GM21529 (cell line): ENCODE data around the gene FSCN2.

ENCODE experiments used
- ATAC-seq: cut with Tn5 transposase; IDR thresholded peaks from one replicate; pipeline ENCODE4 v1.9.1; 2021; ENCODE audit not compliant: unreplicated experiment

FSCN2 gene

GRCh38 chr17:81489998-81490992, 37.9 kb upstream of the FSCN2 start:
- ATAC-seq: no peak

GRCh38 chr17:81491181-81491581, 37.0 kb upstream of the FSCN2 start:
- ATAC-seq: no peak

GRCh38 chr17:81491761-81492160, 36.4 kb upstream of the FSCN2 start:
- ATAC-seq: no peak

GRCh38 chr17:81492202-81492601, 36.0 kb upstream of the FSCN2 start:
- ATAC-seq: no peak

GRCh38 chr17:81492706-81493105, 35.5 kb upstream of the FSCN2 start:
- no peak for ATAC-seq

- no peak for ATAC-seq
These were observed 34.8 kb upstream of the FSCN2 start for GRCh38 chr17:81493198-81494038.

GRCh38 chr17:81494626-81495377, 33.4 kb upstream of the FSCN2 start:
- ATAC-seq: no peak

GRCh38 chr17:81498953-81499600, 29.1 kb upstream of the FSCN2 start:
- no peak for ATAC-seq

- ATAC-seq: no peak
These were observed 28.6 kb upstream of the FSCN2 start for GRCh38 chr17:81499601-81499970.

GRCh38 chr17:81500047-81500446, 28.1 kb upstream of the FSCN2 start:
- ATAC-seq: no peak

- no peak for ATAC-seq
These were observed 25.6 kb upstream of the FSCN2 start for GRCh38 chr17:81502471-81503017.

- no peak for ATAC-seq
These were observed 24.6 kb upstream of the FSCN2 start for GRCh38 chr17:81503619-81504018.

GRCh38 chr17:81508639-81509206, 19.5 kb upstream of the FSCN2 start:
- no peak for ATAC-seq

- no peak for ATAC-seq
These were observed 18.8 kb upstream of the FSCN2 start for GRCh38 chr17:81509207-81509971.

GRCh38 chr17:81509972-81510784, 18.0 kb upstream of the FSCN2 start:
- no peak for ATAC-seq

- no peak for ATAC-seq
These were observed 17.2 kb upstream of the FSCN2 start for GRCh38 chr17:81510785-81511553.

GRCh38 chr17:81511554-81511803, 16.7 kb upstream of the FSCN2 start:
- no peak for ATAC-seq
